Measurements from ENCODE around the gene DLST.

- no peak for TF ChIP-seq EZH2 (IDR thresholded peaks at IDR 0.05; ENCODE audit: low read length, missing control alignments)
- no peak for TF ChIP-seq CTCF (conservative IDR thresholded peaks at IDR 0.05 in 1 of 2, IDR thresholded peaks at IDR 0.05 in 1 of 2; ENCODE audit: low read depth in 1 of 2, low read length in 2 of 2)
Observed at GRCh38 chr14:74902941-74903705, 21.4 kb downstream of the DLST start.

Measured in fibroblast of lung (primary cell).